Hindlimb muscle (tissue), 1 donor: ENCODE measurements around the gene KIAA0319L. TPM values are rescaled to one million over a fixed set of nuclear protein-coding genes. Genes with fewer than 3 reads are reported as not detected.

Experiments used
- DNase-seq: peaks from one replicate; pipeline ENCODE4 v3.0.0-alpha.2; 2013
- polyA plus RNA-seq: library from polyadenylated mRNA; unstranded; fragments of 120-200 nt; gene quantifications from one replicate; pipeline ENCODE4 v1.2.1, GENCODE V29; 2013; ENCODE audit not compliant: insufficient read length

The KIAA0319L gene
- polyA plus RNA-seq, 1 donor = 41.3 TPM

DNA sequence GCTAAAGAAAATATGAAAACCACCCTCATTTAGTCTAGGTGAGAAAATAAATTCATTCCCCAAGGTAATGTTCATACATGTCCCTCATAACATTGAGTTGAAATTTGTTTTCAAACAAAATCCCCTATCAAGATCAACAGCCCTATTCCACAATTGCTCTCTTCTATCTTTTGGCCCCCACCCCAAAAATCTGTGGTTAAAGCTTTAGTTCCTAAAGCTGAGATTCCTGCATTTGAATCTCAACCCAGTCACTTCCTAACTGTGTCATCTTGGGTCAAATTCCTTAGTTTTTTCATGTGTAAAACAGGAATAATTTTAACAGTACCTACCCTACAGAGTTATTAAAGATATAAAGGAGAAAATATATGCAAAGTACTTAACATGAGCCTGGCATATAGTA is 22.0 kb downstream of the KIAA0319L start:
- DNase-seq = no peak

- DNase-seq = no peak
These were observed 23.6 kb downstream of the KIAA0319L start for GRCh38 chr1:35533586-35533985.

GRCh38 chr1:35532497-35533223 is 24.5 kb downstream of the KIAA0319L start:
- DNase-seq = peak; percentile 11

DNA sequence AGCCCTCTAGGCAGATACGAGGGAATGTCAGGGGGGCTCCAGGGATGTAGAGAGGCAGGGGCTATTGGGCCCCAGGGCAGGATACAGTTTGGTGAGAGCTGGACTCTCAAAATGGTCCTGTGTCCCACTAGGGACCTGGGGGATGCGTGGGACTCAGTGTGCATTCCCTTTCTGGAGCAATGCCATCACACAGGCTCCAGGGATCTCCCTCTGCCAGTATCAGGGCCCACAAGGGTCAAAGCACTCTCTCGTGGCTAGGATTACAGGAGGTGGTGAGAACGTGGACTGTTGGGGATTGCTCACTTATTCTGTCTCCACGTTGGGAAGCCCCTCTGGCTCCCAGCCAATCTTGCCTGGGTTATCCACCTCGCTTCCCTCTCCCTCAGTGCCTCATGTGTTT is 25.8 kb downstream of the KIAA0319L start:
- no peak for DNase-seq

DNA sequence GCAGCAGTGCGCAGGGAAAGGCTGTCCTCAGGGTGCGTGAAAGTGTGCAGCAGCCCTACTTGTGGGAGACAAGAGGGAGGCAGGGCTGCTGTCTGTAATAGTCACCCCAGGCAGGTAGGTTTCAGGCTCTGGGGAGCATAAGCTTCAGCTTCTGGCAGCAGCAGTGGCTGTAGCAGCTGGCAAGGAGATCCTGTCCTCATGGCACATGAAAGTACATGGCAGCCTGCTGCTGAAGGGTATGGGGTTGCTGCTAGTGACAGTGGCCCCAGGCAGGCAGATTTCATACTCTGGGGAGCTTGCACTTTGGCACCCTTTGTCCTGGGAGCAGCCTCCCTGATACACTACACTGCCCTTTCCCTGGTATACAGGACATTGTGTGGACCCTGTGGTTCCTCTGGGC is 26.3 kb downstream of the KIAA0319L start:
- no peak for DNase-seq

DNA sequence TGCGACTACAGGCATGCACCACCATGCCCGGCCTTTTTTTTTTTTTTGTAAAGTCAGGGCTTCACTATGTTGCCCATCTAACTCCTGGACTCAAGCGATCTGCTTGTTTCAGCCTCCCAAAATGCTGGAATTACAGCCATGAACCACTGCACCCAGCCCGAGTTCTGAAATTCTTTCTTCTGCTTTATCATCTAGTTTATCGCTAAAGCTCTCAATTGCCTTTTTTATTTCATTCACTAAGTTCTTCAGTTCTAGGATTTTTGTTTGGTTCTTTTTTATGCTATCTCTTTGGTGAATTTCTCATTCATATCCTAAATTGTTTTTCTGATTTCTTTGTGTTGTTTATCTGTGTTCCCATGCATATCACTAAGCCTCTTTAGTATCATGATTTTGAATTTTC is 27.0 kb downstream of the KIAA0319L start:
- DNase-seq = no peak

DNA sequence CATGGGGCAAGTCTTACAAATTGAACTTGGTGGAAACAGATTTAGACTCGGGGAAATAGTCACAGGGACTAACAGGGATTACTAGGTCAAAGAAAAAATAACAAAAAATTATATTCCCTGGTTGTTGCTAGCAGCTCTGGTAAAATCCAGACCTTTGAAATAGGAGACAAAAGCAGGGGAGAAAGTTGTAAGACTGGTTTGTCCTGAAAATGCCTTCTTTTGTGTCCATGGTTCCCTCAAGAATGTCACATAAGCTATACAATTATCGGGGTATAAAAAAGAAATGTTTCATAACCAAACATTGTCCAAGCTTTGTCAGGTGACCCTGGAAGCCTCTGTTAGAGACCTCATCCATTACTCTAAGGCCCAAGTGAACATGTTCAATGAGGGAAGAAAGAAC is 33.1 kb downstream of the KIAA0319L start:
- no peak for DNase-seq

DNA sequence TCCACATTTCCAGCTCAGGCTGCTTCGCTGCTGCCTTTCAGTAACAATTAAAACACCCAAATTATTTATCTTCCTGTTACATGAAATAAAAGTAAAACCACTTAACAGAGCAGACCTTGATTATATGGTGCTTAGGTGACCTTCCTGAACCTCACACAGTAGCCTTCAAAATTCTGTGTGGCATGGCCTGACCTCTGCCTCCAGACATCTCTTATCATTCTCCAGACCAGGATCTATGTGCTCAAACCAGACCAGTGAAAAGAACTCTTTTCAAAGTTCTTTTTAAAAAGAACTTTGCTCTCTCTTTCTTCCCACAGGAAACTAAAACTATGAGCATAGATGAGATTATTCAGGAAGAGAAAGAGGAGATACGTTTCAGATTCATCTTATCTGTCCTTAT is 37.8 kb downstream of the KIAA0319L start:
- no peak for DNase-seq

GRCh38 chr1:35518183-35518582 is 39.0 kb downstream of the KIAA0319L start:
- no peak for DNase-seq

GRCh38 chr1:35511305-35511704 is 45.9 kb downstream of the KIAA0319L start:
- no peak for DNase-seq

DNA sequence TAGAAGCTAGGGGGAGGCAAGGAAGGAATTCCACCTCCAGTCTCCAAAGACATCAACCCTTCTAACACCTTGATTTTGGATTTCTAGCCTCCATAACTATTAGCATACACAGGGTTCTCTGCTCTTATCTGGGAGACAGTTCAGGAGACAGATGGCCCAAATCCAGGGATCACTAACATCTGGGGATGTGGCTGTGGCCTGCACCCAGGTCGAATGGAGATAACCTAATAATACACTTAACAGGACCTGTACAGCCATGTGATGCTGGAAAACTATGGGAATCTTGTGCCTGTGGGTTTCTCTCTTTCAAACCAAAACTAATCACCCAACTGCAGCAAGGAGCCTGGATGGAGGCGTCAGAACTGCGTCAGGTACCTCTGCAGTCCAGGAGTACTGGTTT is 47.6 kb downstream of the KIAA0319L start:
- no peak for DNase-seq

DNA sequence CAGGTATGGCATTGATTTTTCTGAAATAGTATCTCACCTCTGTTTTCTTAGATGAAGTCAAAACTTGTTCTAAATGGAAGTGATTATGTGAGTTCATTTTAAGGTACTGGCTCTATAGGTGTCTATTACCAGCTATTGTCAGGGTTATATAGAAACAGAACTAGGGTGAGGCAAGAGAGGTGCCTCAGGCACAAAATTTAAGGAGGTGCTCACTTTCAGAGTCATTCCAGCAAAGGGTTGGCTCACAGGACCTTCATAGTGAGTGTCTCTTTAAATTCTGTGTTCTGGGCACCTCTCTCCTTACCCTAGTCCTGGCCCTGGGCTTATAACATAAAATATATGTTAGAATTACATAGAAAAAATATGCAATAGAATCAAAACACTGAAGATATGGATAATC is 49.3 kb downstream of the KIAA0319L start:
- DNase-seq = no peak

DNA sequence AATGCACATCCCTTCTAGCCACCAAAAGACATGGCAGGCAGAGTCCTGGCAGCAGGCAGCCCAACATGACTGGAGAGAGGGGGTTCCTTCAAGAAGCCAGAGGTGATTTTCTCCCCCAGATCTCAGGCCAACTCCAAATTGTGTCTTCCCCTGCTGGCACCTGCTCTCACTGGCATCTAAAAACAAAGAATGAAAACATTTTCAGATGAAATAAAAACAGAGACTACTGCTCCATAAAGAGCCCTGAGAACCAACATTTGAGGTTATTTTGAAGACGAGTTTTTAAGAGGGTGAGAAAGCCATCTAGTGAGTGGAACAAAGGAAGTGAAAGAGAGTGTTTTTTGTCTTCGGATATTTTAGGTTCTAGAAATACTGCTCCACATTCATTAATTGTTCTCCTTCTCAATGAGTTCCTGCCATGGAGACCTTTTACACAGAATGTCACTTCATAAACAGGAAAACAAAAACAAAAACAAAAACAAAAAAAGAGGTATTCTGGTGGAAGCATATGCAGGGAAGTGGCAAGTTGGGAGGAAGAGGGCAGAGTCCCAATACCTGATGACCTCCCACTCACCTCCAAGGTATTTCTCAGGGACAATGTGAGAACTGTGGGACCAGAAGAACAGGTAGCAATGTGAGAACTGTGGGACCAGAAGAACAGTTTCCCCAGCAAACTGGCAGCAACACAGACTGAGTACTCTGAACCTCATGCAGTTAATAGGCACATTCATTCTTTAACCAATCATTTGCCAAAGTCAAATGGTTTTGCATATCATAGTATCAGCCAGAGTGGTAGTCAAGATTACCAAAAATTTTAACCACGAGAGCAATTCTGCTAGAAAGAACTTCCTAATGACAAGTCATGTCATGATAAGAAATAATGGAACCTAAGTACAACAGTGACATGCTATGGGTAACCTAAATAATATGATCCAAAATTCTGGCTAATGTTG is 50.0 kb downstream of the KIAA0319L start:
- no peak for DNase-seq

- no peak for DNase-seq
These were observed 51.0 kb downstream of the KIAA0319L start for GRCh38 chr1:35505911-35506798.

GRCh38 chr1:35502242-35502641 is 55.0 kb downstream of the KIAA0319L start:
- DNase-seq = no peak

DNA sequence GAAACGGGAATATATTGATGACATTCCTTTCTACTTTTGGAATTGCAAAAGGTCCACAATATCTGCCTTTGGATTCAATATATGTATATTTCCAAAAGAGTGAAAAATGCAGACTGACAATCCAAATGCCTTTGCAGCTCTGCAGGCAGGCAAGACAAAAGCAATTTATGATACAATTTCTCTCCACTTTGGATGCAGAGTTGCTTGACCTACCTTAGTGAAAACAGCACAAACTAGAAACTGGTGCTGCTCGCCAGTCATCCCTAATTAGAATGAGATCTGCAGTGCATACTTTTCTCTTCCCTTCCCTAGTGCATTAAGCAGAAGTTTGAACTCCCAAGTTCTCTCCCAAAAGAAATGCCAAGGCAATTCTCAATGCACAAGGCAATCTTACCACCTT is 56.8 kb downstream of the KIAA0319L start:
- no peak for DNase-seq

DNA sequence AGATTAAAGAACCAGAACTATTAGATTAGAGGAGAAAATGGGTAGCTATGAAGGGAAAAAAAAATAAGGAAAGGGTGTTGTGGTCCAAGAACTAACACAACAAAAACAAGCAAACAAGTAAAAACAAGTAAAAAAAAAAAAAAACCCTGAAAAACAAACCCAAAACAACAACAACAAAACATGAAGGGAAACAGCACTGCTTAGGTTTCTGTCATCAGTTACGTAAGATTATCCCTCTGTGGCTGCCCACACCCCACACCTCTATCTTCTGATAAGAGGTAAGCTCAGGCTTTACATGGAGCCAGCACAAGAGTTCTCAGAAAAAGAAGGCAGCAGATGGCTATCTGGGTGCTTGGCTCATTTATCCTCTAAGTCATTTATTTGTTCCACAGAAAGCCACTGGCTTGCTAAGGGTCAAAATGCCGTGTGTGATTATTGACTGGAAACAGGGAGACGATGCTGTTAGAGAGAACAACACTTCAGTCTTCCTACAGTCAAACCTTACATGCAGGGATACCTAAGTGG is 57.5 kb downstream of the KIAA0319L start:
- DNase-seq = no peak

DNA sequence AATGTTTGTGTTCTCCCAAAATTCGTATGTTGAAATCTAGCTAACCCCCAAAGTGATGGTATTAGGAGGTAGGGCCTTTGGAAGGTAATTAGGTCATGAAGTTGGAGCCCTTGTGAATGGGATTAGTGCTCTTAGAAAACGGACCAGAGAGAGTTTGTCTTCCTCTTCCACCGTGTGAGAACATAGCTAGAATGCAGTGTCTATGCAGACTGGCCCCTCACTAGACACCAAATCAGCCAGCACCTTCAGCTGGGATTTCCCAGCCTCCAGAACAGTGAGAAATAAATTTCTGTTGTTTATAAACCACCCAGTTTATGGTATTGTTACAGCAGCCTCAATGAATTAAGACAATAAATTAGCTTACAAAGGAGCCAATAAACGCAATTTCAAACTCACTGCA is 58.0 kb downstream of the KIAA0319L start:
- no peak for DNase-seq

GRCh38 chr1:35497571-35497970 is 59.6 kb downstream of the KIAA0319L start:
- no peak for DNase-seq

- DNase-seq = no peak
These were observed 67.0 kb downstream of the KIAA0319L start for GRCh38 chr1:35490250-35490649.

GRCh38 chr1:35488336-35488735 is 68.9 kb downstream of the KIAA0319L start:
- peak; percentile 7 for DNase-seq

- no peak for DNase-seq
These were observed 70.3 kb downstream of the KIAA0319L start for GRCh38 chr1:35486858-35487408.
